Measurements from ENCODE around the gene DACT1.

GRCh38 chr14:58665773-58666500 lies 28.2 kb downstream of the DACT1 start:
- TF ChIP-seq CTCF (IDR thresholded peaks at IDR 0.05) (no peak), POLR2A (IDR thresholded peaks at IDR 0.05) (no peak)

Data from tibial nerve (tissue), 3 donors.